ENCODE results near the gene MTHFS.
"Not testable (repeated sequence)": the region's sequence is repeated elsewhere in the genome, so short reads cannot be mapped to it uniquely, and the experiment has no call there.

Gene MTHFS

DNA sequence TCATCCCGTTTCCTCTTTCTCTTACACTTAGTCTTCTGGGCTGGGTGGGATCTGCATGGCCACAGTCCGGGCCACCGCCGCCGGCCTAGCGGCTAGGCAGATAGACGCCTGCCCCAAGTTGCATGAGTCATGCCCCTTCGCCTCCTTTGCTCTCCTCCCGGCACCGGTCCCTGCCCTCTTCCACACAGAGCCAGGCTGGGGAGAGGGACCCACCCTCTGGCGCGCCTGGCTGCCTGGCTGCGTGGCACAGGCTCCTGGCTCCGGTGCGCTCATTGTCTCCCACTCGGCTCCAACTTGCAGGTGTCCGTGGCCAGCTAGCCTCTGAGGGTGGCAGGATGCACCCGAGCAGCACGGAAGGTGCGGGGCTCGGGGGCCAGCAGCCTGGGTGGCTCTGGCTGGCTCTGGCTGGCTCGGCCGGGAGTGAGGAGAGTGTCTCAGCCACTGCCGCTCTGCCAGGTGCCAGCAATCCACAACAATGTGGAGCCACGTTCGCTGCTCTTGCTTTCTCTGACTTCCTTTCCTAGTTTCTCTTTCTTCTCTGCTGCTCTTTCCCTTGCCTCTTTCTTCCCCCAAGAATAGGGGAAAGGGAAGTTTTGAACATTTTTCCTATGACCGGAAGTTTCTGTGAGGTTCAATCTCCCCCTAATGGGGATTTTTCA lies 22.4 kb upstream of the MTHFS start:
- intact Hi-C loops (cut with DNase I) = no loop called here
- no peak for DNase-seq

- intact Hi-C loops (cut with DNase I) = no loop called here
- DNase-seq = no peak
Observed at GRCh38 chr15:79918278-79918677, 21.5 kb upstream of the MTHFS start.

- intact Hi-C loops (cut with DNase I) = no loop called here
- DNase-seq = no peak
Observed at GRCh38 chr15:79916502-79917132, 19.8 kb upstream of the MTHFS start.

GRCh38 chr15:79915776-79916501 lies 19.1 kb upstream of the MTHFS start:
- DNase-seq; intact Hi-C loops (cut with DNase I): not testable (repeated sequence)

DNA sequence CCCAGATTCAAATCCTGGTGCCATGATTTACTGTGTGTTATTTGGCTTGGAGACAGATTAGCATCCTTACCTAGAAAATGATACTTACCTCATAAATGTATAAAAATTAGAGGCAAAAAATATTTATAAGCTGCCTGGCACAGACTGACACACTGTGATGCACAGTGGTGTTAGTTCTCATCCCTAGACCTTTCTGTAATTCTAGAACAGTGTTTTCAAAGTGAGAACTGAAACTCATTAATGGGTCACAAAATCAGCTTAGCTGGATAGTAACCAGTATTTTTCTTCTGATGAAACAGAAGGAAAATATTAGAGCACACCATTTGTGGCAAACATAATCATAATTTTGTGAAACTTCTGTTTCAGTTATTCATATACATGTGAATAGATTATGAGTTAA lies 17.9 kb upstream of the MTHFS start:
- DNase-seq = no peak
- intact Hi-C loops (cut with DNase I) = no loop called here

GRCh38 chr15:79909556-79910335 lies 12.9 kb upstream of the MTHFS start:
- DNase-seq; intact Hi-C loops (cut with DNase I): not testable (repeated sequence)

- intact Hi-C loops (cut with DNase I) = no loop called here
- DNase-seq = no peak
Observed at GRCh38 chr15:79904271-79904670, 7.5 kb upstream of the MTHFS start.

GRCh38 chr15:79903626-79904025 lies 6.8 kb upstream of the MTHFS start:
- DNase-seq = no peak
- intact Hi-C loops (cut with DNase I) = no loop called here

DNA sequence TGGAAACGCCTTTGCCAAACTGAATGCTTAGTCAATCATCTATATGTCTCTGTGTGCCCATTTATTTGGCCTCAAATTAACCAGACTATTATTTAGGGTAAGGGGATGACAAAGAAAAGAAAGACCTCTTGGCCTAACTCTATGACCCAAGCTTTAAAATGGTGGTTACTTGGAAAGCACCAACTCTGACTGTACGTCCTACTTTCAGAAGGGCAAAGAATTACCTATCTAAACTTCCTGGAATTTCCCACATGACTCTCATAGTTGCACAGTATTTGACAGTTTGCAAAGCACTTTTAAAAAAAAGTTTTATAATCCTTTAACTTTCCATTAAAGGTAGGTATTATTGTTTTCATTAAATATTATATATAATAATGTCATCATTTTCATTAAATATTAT lies 6.3 kb upstream of the MTHFS start:
- DNase-seq = no peak
- intact Hi-C loops (cut with DNase I) = no loop called here

- DNase-seq = peak in 1 of 42 donors; percentile 18
- intact Hi-C loops (cut with DNase I) = no loop called here
Observed at GRCh38 chr15:79901958-79902357, 5.1 kb upstream of the MTHFS start.

DNA sequence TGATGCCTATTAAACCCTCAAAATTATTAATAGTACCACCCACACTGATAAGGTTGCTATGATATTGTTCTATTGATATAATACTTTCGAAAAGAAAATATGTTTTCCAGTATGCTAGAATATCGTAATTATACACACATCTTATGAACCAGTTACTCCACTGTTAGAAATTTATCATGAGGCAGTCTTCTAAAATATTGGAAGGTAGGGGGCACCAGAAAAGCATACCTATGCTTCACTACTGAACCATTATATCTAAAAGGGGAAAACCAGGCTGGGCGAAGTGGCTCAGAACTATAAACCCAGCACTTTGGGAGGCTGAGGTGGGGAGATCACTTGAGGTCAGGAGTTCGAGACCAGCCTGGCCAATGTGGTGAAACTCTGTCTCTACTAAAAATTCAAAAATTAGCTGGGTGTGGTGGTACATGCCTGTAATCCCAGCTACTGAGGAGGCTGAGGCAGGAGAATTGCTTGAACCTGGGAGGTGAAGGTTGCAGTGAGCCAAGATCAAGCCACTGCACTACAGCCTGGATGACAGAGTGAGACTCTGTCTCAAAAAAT lies 4.1 kb upstream of the MTHFS start:
- intact Hi-C loops (cut with DNase I); DNase-seq: not testable (repeated sequence)

DNA sequence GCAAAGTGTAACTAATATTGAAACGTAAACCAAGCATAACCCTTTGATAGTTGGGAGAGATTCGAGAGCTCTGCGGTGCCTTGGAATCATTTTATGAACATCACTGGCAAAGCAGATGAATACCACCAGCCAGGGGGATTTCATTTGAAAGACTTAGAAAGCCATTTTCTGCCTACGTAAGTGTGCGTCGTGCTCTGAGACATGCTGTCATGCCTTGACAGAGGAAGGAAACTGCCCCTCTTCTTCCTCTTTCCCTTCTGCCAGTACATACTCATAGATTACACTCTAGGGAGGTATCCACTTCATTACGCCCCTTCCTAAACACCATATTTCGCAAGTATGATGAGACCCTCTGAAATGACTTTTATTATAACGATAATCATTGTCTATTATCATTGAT lies 3.3 kb upstream of the MTHFS start:
- intact Hi-C loops (cut with DNase I) = no loop called here

GRCh38 chr15:79898786-79899185 lies 2.0 kb upstream of the MTHFS start:
- DNase-seq; intact Hi-C loops (cut with DNase I): not testable (repeated sequence)

More for the DNA sequence above, 3.3 kb upstream of the MTHFS start:
- no peak for DNase-seq

DNA sequence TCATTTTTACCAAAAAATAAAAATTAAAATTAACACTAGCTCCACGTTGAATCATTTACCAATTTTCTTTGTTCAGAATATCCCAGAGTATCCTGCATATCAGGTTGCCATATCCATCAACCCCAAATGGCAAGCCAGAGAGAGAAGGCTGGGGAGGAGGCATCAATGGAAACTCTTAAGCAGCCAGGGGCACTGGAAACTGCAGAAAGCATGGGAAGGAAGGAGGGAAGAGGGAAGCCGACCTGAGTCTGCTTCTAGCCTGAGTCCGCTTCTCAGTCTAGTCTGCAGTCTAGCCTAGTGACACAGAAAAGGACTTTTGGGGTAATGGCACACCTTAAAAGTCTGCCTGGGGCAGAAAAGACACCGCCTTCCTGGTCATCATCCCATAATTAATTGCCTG lies 1.6 kb upstream of the MTHFS start:
- intact Hi-C loops (cut with DNase I) = no loop called here
- DNase-seq = no peak

GRCh38 chr15:79897701-79898113 lies 893 bp upstream of the MTHFS start:
- DNase-seq = peak in 1 of 42 donors; percentile 22
- intact Hi-C loops (cut with DNase I) = no loop called here

DNA sequence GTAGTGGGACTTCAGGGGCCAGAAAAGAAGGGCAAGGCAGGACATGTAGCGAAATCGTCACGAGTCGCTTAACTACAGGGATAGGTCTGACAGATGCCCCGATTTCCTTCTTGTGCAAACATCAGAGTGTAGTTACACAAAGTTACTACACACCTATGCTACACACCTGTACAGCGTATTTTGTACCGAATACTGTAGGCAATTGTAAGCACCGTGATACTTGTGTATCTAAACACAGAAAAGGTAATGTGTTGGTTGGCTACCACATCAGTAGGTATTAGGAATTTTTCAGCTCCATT lies 515 bp upstream of the MTHFS start:
- intact Hi-C loops (cut with DNase I) = no loop called here
- DNase-seq = no peak

GRCh38 chr15:79896131-79896633 lies 632 bp downstream of the MTHFS start:
- intact Hi-C loops (cut with DNase I) = no loop called here
- no peak for DNase-seq

DNA sequence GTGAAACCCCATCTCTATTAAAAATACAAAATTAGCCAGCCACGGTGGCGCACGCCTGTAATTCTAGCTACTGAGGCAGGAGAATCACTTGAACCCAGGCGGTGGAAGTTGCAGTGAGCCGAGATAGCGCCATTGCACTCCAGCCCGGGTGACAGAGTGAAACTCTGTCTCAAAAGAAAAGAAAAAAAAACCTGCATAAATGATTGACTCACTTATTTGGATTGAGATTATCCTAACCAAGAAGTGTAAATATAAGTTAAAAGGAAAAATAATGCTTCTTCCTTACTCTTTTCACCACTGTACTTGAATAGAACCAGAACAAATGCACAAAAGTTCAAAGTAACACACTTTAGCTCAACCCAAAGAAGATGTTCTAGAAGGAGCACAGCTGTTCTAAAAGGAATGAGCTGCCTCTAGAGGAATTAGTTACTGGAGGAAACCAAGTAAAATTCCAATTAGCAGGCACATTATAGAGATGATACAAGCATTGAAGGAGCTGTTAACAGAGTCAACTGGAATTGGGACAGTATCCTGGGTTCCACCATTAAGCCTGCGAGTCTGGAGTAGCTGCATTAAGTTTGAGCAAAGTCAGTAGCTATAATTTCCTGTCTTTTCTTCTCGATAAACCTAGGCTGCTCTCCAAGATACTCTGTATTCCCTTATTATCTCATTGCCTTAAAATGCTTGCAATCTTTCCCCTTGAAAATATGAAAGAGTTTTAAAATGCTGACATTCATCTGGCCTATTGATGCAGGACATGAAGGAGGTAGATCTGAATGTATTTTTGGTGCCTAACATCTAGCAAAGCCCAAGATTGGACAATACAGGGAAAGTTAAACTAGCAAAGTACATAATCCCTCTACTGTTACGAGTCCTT lies 9.5 kb downstream of the MTHFS start:
- intact Hi-C loops (cut with DNase I) = no loop called here
- no peak for DNase-seq

Measured in head of caudate nucleus (tissue), 42 donors.